Effector memory CD4-positive, alpha-beta T cell (primary cell): ENCODE results near the gene ATP10D.
A peak's percentile ranks its signal among the peaks of the same experiment; 100 is the strongest.
"Not testable (repeated sequence)": the region's sequence is repeated elsewhere in the genome, so short reads cannot be mapped to it uniquely, and the experiment has no call there.

Experiments used
- DNase-seq, 3 donors: peaks; one replicate each; pipeline ENCODE4 v3.0.0-alpha.2; 2020
- H3K27ac ChIP-seq: 2 replicates; pipeline ENCODE4 v1.7.0; 2013; ENCODE audit warnings: mild to moderate bottlenecking, low read length, moderate library complexity; ENCODE audit not compliant: insufficient read depth, poor library complexity, severe bottlenecking
- H3K27me3 ChIP-seq: replicated peaks from 2 replicates; pipeline ENCODE4 v1.7.0; 2013; ENCODE audit warnings: mild to moderate bottlenecking, low read length; ENCODE audit not compliant: insufficient read depth, control insufficient read depth, poor library complexity, severe bottlenecking
- H3K36me3 ChIP-seq: 2 replicates; pipeline ENCODE4 v1.7.0; 2013; ENCODE audit warnings: mild to moderate bottlenecking, low read length, moderate library complexity; ENCODE audit not compliant: control insufficient read depth, insufficient read depth
- H3K4me1 ChIP-seq: 2 replicates; pipeline ENCODE4 v1.7.0; 2013; ENCODE audit warnings: low read length, mild to moderate bottlenecking; ENCODE audit not compliant: control insufficient read depth, insufficient read depth, poor library complexity, severe bottlenecking
- H3K4me3 ChIP-seq: 2 replicates; pipeline ENCODE4 v1.7.0; 2013; ENCODE audit warnings: low read length, low read depth, mild to moderate bottlenecking; ENCODE audit not compliant: insufficient read depth, poor library complexity, severe bottlenecking
- H3K9me3 ChIP-seq: 2 replicates; pipeline ENCODE4 v1.7.0; 2013; ENCODE audit warnings: mild to moderate bottlenecking, low read length, moderate library complexity; ENCODE audit not compliant: control insufficient read depth

The ATP10D gene

GRCh38 chr4:47505147-47505546 is 20.1 kb downstream of the ATP10D start:
- H3K27ac ChIP-seq, result no peak overlapping the region
- H3K4me1 ChIP-seq, result no peaks in the 10 kb centered on the region
- no peaks in the 10 kb centered on the region for H3K9me3 ChIP-seq
- H3K36me3 ChIP-seq, result no peaks in the 10 kb centered on the region
- H3K4me3 ChIP-seq, result no peak overlapping the region
- no peak for DNase-seq
- H3K27me3 ChIP-seq, result no peaks in the 10 kb centered on the region

- DNase-seq, result no peak
- H3K4me1 ChIP-seq, result no peaks in the 10 kb centered on the region
- no peaks in the 10 kb centered on the region for H3K9me3 ChIP-seq
- H3K36me3 ChIP-seq, result no peaks in the 10 kb centered on the region
- H3K4me3 ChIP-seq, result no peak overlapping the region
- H3K27me3 ChIP-seq, result no peaks in the 10 kb centered on the region
- no peak overlapping the region for H3K27ac ChIP-seq
These were observed 20.6 kb downstream of the ATP10D start for GRCh38 chr4:47505666-47506065.

GRCh38 chr4:47510506-47511143 is 25.6 kb downstream of the ATP10D start:
- Histone ChIP-seq H3K4me3 (no peak overlapping the region), H3K4me1 (no peaks in the 10 kb centered on the region)

GRCh38 chr4:47513461-47513860 is 28.4 kb downstream of the ATP10D start:
- H3K27me3 ChIP-seq, result no peaks in the 10 kb centered on the region
- no peak overlapping the region for H3K27ac ChIP-seq
- H3K36me3 ChIP-seq, result no peaks in the 10 kb centered on the region
- H3K4me1 ChIP-seq, result no peaks in the 10 kb centered on the region
- H3K4me3 ChIP-seq, result no peak overlapping the region
- DNase-seq, result no peak
- H3K9me3 ChIP-seq, result no peaks in the 10 kb centered on the region

More at GRCh38 chr4:47510506-47511143, 25.6 kb downstream of the ATP10D start:
- Histone ChIP-seq H3K27ac (no peak overlapping the region), H3K36me3 (no peaks in the 10 kb centered on the region), H3K9me3 (no peaks in the 10 kb centered on the region), H3K27me3 (no peaks in the 10 kb centered on the region)
- DNase-seq, result no peak

GRCh38 chr4:47519239-47519883 is 34.3 kb downstream of the ATP10D start:
- Histone ChIP-seq H3K36me3 (no peaks in the 10 kb centered on the region), H3K4me1 (no peaks in the 10 kb centered on the region), H3K27ac (no peak overlapping the region), H3K9me3 (no peaks in the 10 kb centered on the region), H3K4me3 (no peak overlapping the region), H3K27me3 (no peaks in the 10 kb centered on the region)
- no peak for DNase-seq

GRCh38 chr4:47525154-47525819 is 40.2 kb downstream of the ATP10D start:
- Histone ChIP-seq H3K9me3 (no peaks in the 10 kb centered on the region), H3K27ac (no peak overlapping the region), H3K27me3 (no peaks in the 10 kb centered on the region), H3K36me3 (no peaks in the 10 kb centered on the region), H3K4me1 (no peaks in the 10 kb centered on the region), H3K4me3 (no peak overlapping the region)
- DNase-seq, result no peak

GRCh38 chr4:47526281-47526680 is 41.2 kb downstream of the ATP10D start:
- H3K36me3 ChIP-seq, result no peaks in the 10 kb centered on the region
- H3K4me1 ChIP-seq, result peaks cover 5% of the 10 kb centered on the region
- no peak overlapping the region for H3K4me3 ChIP-seq
- no peaks in the 10 kb centered on the region for H3K27me3 ChIP-seq
- H3K9me3 ChIP-seq, result no peaks in the 10 kb centered on the region
- DNase-seq, result no peak
- no peak overlapping the region for H3K27ac ChIP-seq

GRCh38 chr4:47528646-47529045 is 43.6 kb downstream of the ATP10D start:
- not testable (repeated sequence) for H3K27me3 ChIP-seq, H3K4me3 ChIP-seq, H3K27ac ChIP-seq, H3K9me3 ChIP-seq, DNase-seq, H3K36me3 ChIP-seq
- peaks cover 24% of the 10 kb centered on the region for H3K4me1 ChIP-seq

- peaks cover 30% of the 10 kb centered on the region for H3K4me1 ChIP-seq
- H3K9me3 ChIP-seq, result no peaks in the 10 kb centered on the region
- no peak for DNase-seq
- H3K4me3 ChIP-seq, result no peak overlapping the region
- no peaks in the 10 kb centered on the region for H3K27me3 ChIP-seq
- H3K36me3 ChIP-seq, result no peaks in the 10 kb centered on the region
- H3K27ac ChIP-seq, result no peak overlapping the region
These were observed 45.7 kb downstream of the ATP10D start for GRCh38 chr4:47530801-47531200.

- no peaks in the 10 kb centered on the region for H3K9me3 ChIP-seq
- no peaks in the 10 kb centered on the region for H3K27me3 ChIP-seq
- no peaks in the 10 kb centered on the region for H3K36me3 ChIP-seq
- peak; percentile 24 to 29 (median 27) for DNase-seq
- peaks cover 30% of the 10 kb centered on the region for H3K4me1 ChIP-seq
- H3K4me3 ChIP-seq, result no peak overlapping the region
- H3K27ac ChIP-seq, result no peak overlapping the region
These were observed 46.3 kb downstream of the ATP10D start for GRCh38 chr4:47531241-47531953.
